T-cell (primary cell): ENCODE results near the gene FHIP1B. TPM values are rescaled to one million over a fixed set of nuclear protein-coding genes. Genes with fewer than 3 reads are reported as not detected.

Experiments used
- ATAC-seq, 4 experiments: fragments of 200-7000 bp in 3 of 4; fragments of 150-1000 bp in 1 of 4; cut with Tn5 transposase; replicated peaks in 1 of 4; 1 replicate in 3 of 4; 2 replicates in 1 of 4; pipeline ENCODE4 v1.10.0; 2021; ENCODE audit warnings: moderate library complexity in 3 of 4, mild to moderate bottlenecking in 2 of 4, moderate number of reproducible peaks in 1 of 4
- CTCF ChIA-PET, 2 donors: fragments of 300-600 bp; sonication (Branson Sonifier 250); formaldehyde crosslinking; loops; one replicate each; lab custom pipeline; 2022; ENCODE audit warnings: antibody characterized with exemption in 2 of 2; lab: Charles Lee
- POLR2A ChIA-PET, 2 donors: fragments of 300-600 bp; sonication (Branson Sonifier 250); formaldehyde crosslinking; loops; one replicate each; lab custom pipeline; 2022; ENCODE audit warnings: antibody characterized with exemption in 2 of 2; lab: Charles Lee
- DNase-seq, 35 experiments: peaks; one replicate each; pipeline versions ENCODE4 v3.0.0 to v3.0.0-alpha.2; 2013 to 2023
- H3K27ac ChIP-seq: one replicate; pipeline ENCODE4 v1.5.1; 2013; ENCODE audit warnings: low read length
- H3K27me3 ChIP-seq, 2 experiments: replicated peaks in 1 of 2; 1 replicate in 1 of 2; 2 replicates in 1 of 2; pipeline versions ENCODE4 v1.6.1 to v1.7.0; 2013; ENCODE audit warnings: low read length in 1 of 2, mixed read lengths in 1 of 2; ENCODE audit not compliant: control insufficient read depth in 2 of 2, insufficient read depth in 2 of 2; ENCODE audit errors: extremely low read depth in 1 of 2
- H3K36me3 ChIP-seq, 2 donors: 1 replicate in 1 of 2; 2 replicates in 1 of 2; pipeline versions ENCODE4 v1.6.1 to v1.7.0; 2013; ENCODE audit warnings: low read length in 1 of 2; ENCODE audit not compliant: control insufficient read depth in 2 of 2, insufficient read depth in 1 of 2; ENCODE audit errors: extremely low read depth in 1 of 2
- H3K4me1 ChIP-seq, 2 experiments: 1 replicate in 1 of 2; 2 replicates in 1 of 2; pipeline versions ENCODE4 v1.6.1 to v1.7.0; 2013; ENCODE audit warnings: low read length in 2 of 2, mixed read lengths in 1 of 2; ENCODE audit not compliant: insufficient read depth in 2 of 2, control insufficient read depth in 1 of 2; ENCODE audit errors: extremely low read depth in 1 of 2
- H3K4me3 ChIP-seq, 2 donors: 1 replicate in 1 of 2; 2 replicates in 1 of 2; pipeline versions ENCODE4 v1.5.1 to v1.7.0; 2013; ENCODE audit warnings: mild to moderate bottlenecking in 2 of 2, low read length in 1 of 2, moderate library complexity in 1 of 2; ENCODE audit not compliant: control insufficient read depth in 1 of 2; ENCODE audit errors: extremely low read depth in 1 of 2
- H3K9me3 ChIP-seq: 2 replicates; pipeline ENCODE4 v1.7.0; 2013
- H3K27ac Mint-ChIP-seq, 2 donors: one replicate each; pipeline ENCODE4 v1.8.0; 2020 to 2021; ENCODE audit warnings: mild to moderate bottlenecking in 2 of 2, mixed read lengths in 2 of 2
- H3K27me3 Mint-ChIP-seq, 2 donors: one replicate each; pipeline ENCODE4 v1.8.0; 2021 to 2022; ENCODE audit warnings: mixed read lengths in 2 of 2
- H3K36me3 Mint-ChIP-seq: one replicate; pipeline ENCODE4 v1.8.0; 2021; ENCODE audit warnings: mixed read lengths
- H3K4me1 Mint-ChIP-seq, 3 donors: one replicate each; pipeline ENCODE4 v1.8.0; 2020 to 2022; ENCODE audit warnings: mixed read lengths in 3 of 3, mild to moderate bottlenecking in 1 of 3
- H3K4me3 Mint-ChIP-seq, 3 donors: one replicate each; pipeline ENCODE4 v1.8.0; 2020 to 2022; ENCODE audit warnings: mild to moderate bottlenecking in 3 of 3, mixed read lengths in 3 of 3, moderate library complexity in 3 of 3
- H3K9me3 Mint-ChIP-seq, 3 donors: one replicate each; pipeline ENCODE4 v1.8.0; 2020 to 2022; ENCODE audit warnings: mixed read lengths in 3 of 3
- WGBS: methylation state at CpG from one replicate; pipeline ENCODE4 v1.1.5; 2013; ENCODE audit warnings: missing lambda C conversion rate; ENCODE audit not compliant: insufficient coverage; 5-methylcytosine and 5-hydroxymethylcytosine counted together
- total RNA-seq, 35 experiments: library from RNA in 6 of 35; stranded (reverse) in 6 of 35; fragments of 120-200 nt in 1 of 35; gene quantifications; one replicate each; pipeline versions ENCODE4 v1.2.1 to v1.2.4 and lab custom pipeline; 2013 to 2026

The FHIP1B gene
- total RNA-seq, 5 donors from 2014 or later (not counting 1 experiment from before 2014, with no cell fraction given) = 28.9 to 49.7 (median 45.4) TPM

GRCh38 chr11:6269994-6270393 is 35.6 kb upstream of the FHIP1B start:
- H3K4me1 ChIP-seq = no peaks in the 10 kb centered on the region
- Mint-ChIP-seq H3K27me3 (peaks cover 33 to 55% of the 10 kb centered on the region in 2 donors), H3K4me1 (no peaks in the 10 kb centered on the region), H3K9me3 (no peaks in the 10 kb centered on the region), H3K27ac (no peak overlapping the region), H3K36me3 (no peaks in the 10 kb centered on the region), H3K4me3 (no peak overlapping the region)
- WGBS = 93% methylated on average over 23 of the region's 24 CpGs
- H3K27me3 ChIP-seq = peaks cover 3 to 27% of the 10 kb centered on the region in 2 experiments
- ChIA-PET CTCF (no interaction called here), POLR2A (no interaction called here)
- no peaks in the 10 kb centered on the region for H3K9me3 ChIP-seq
- H3K36me3 ChIP-seq = no peaks in the 10 kb centered on the region
- H3K27ac ChIP-seq = no peak overlapping the region
- DNase-seq (peak in 2 of 35 experiments; percentile 16 to 29), ATAC-seq (no peak)
- H3K4me3 ChIP-seq = no peak overlapping the region

GRCh38 chr11:6268820-6269219 is 34.4 kb upstream of the FHIP1B start:
- Histone ChIP-seq H3K27me3 (peaks cover 3 to 27% of the 10 kb centered on the region in 2 experiments), H3K27ac (no peak overlapping the region), H3K36me3 (no peaks in the 10 kb centered on the region), H3K4me3 (no peak overlapping the region), H3K9me3 (no peaks in the 10 kb centered on the region), H3K4me1 (no peaks in the 10 kb centered on the region)
- Mint-ChIP-seq H3K36me3 (no peaks in the 10 kb centered on the region), H3K4me1 (no peaks in the 10 kb centered on the region), H3K27ac (no peak overlapping the region), H3K4me3 (no peak overlapping the region), H3K9me3 (no peaks in the 10 kb centered on the region), H3K27me3 (peaks cover 31 to 56% of the 10 kb centered on the region in 2 donors)
- 73% methylated on average over 1 of the region's 1 CpG for WGBS
- ChIA-PET CTCF (interaction anchor here (0.6 to 1.4 kb wide), 3 partner anchors 12 to 95 kb away, joined by 3 to 9 read pairs (median 3); no protein-coding TSS in a partner anchor), POLR2A (no interaction called here)
- ATAC-seq (no peak), DNase-seq (no peak)

- CTCF ChIA-PET = no interaction called here
- ATAC-seq (no peak), DNase-seq (no peak)
- H3K27ac ChIP-seq = no peak overlapping the region
- POLR2A ChIA-PET = no interaction called here
- WGBS = 100% methylated on average over 1 of the region's 1 CpG
- H3K27me3 Mint-ChIP-seq = peaks cover 21 to 29% of the 10 kb centered on the region in 2 donors
- H3K4me3 Mint-ChIP-seq = no peak overlapping the region
- H3K4me3 ChIP-seq = no peak overlapping the region
- no peaks in the 10 kb centered on the region for H3K36me3 ChIP-seq
- no peaks in the 10 kb centered on the region for H3K36me3 Mint-ChIP-seq
- H3K27me3 ChIP-seq = peaks cover 17 to 26% of the 10 kb centered on the region in 2 experiments
- H3K9me3 Mint-ChIP-seq = no peaks in the 10 kb centered on the region
- no peak overlapping the region for H3K27ac Mint-ChIP-seq
- peaks cover 0 to 8% (median 6%) of the 10 kb centered on the region in 3 donors for H3K4me1 Mint-ChIP-seq
- no peaks in the 10 kb centered on the region for H3K9me3 ChIP-seq
- H3K4me1 ChIP-seq = peaks cover 0 to 18% of the 10 kb centered on the region in 2 experiments
Measured at GRCh38 chr11:6263662-6264061, 29.2 kb upstream of the FHIP1B start.

- Histone ChIP-seq H3K4me3 (peak overlapping the region; percentile 29 to 53), H3K9me3 (no peaks in the 10 kb centered on the region), H3K4me1 (peaks cover 0 to 20% of the 10 kb centered on the region in 2 experiments), H3K27me3 (peaks cover 24 to 33% of the 10 kb centered on the region in 2 experiments), H3K27ac (no peak overlapping the region), H3K36me3 (no peaks in the 10 kb centered on the region)
- WGBS = 41% methylated on average over 2 of the region's 5 CpGs
- CTCF ChIA-PET = interaction anchor here (0.6 to 0.8 kb wide), 2 partner anchors 9 to 103 kb away, joined by 3 to 4 read pairs; no protein-coding TSS in a partner anchor
- Mint-ChIP-seq H3K4me3 (no peak overlapping the region), H3K27me3 (peaks cover 17 to 25% of the 10 kb centered on the region in 2 donors), H3K27ac (no peak overlapping the region), H3K9me3 (no peaks in the 10 kb centered on the region), H3K4me1 (peaks cover 0 to 11% (median 7%) of the 10 kb centered on the region in 3 donors), H3K36me3 (no peaks in the 10 kb centered on the region)
- ATAC-seq = no peak
- DNase-seq = peak in 1 of 35 experiments; percentile 7
- POLR2A ChIA-PET = no interaction called here
Measured at GRCh38 chr11:6260207-6260726, 25.8 kb upstream of the FHIP1B start.

- Histone ChIP-seq H3K27ac (no peak overlapping the region), H3K4me1 (peaks cover 0 to 20% of the 10 kb centered on the region in 2 experiments), H3K9me3 (no peaks in the 10 kb centered on the region), H3K27me3 (peaks cover 27 to 33% of the 10 kb centered on the region in 2 experiments), H3K4me3 (peak overlapping the region in 1 of 2 donors; percentile 38), H3K36me3 (no peaks in the 10 kb centered on the region)
- H3K27me3 Mint-ChIP-seq = peaks cover under 1 to 13% of the 10 kb centered on the region in 2 donors
- DNase-seq (peak in 1 of 35 experiments; percentile 16), ATAC-seq (peak; percentile 23 to 42 (median 28))
- H3K4me1 Mint-ChIP-seq = peaks cover 0 to 11% (median 7%) of the 10 kb centered on the region in 3 donors
- WGBS = 12% methylated on average over 15 of the region's 16 CpGs
- CTCF ChIA-PET = no interaction called here
- H3K4me3 Mint-ChIP-seq = peak overlapping the region in 2 of 3 donors; percentile 71 to 73
- no peaks in the 10 kb centered on the region for H3K9me3 Mint-ChIP-seq
- POLR2A ChIA-PET = no interaction called here
- H3K27ac Mint-ChIP-seq = no peak overlapping the region
- H3K36me3 Mint-ChIP-seq = no peaks in the 10 kb centered on the region
Measured at GRCh38 chr11:6258571-6259081, 24.2 kb upstream of the FHIP1B start.

GRCh38 chr11:6258141-6258540 is 23.7 kb upstream of the FHIP1B start:
- no peak for ATAC-seq
- Mint-ChIP-seq H3K4me3 (peak overlapping the region in 1 of 3 donors; percentile 71), H3K27ac (no peak overlapping the region), H3K4me1 (peaks cover 0 to 11% (median 7%) of the 10 kb centered on the region in 3 donors), H3K36me3 (no peaks in the 10 kb centered on the region), H3K27me3 (peaks cover 0 to 12% of the 10 kb centered on the region in 2 donors), H3K9me3 (no peaks in the 10 kb centered on the region)
- Histone ChIP-seq H3K4me3 (no peak overlapping the region), H3K36me3 (no peaks in the 10 kb centered on the region), H3K4me1 (peaks cover 0 to 20% of the 10 kb centered on the region in 2 experiments), H3K27me3 (peaks cover 27 to 30% of the 10 kb centered on the region in 2 experiments), H3K27ac (no peak overlapping the region), H3K9me3 (no peaks in the 10 kb centered on the region)
- no CpG with 5 or more reads among the region's 3 CpGs for WGBS
- ChIA-PET POLR2A (no interaction called here), CTCF (no interaction called here)
- peak in 1 of 35 experiments; percentile 14 for DNase-seq
